ENCODE data around the gene TIAM2.

DNA sequence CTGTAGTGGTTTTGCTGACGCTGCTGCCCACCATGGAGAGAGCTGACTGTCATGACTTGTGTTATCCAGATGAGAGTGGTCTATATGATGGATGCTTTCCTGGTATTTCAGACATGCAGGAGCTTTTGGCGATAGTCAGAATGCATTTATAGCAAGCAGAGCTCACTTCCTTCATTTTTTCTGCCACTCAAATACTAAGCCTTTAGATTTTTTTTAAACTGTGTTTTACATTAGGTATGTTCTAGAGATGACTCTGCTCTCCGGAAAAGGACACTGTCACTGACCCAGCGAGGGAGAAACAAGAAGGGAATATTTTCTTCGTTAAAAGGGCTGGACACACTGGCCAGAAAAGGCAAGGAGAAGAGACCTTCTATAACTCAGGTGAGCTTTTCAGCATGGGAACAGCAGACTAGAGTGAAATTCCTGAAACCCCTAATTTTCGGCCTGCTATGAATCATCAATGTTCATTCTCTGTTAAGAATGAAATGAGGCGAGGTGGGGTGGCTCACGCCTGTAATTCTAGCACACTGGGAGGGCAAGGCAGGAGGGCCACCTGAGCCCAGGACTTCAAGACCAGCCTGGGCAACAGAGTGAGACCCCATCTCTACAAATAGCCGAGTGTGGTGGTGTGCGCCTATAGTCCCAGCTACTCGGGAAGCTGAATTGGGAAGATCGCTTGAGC lies 170.1 kb downstream of the TIAM2 start:
- no peak for TF ChIP-seq CTCF (IDR thresholded peaks at IDR 0.05; ENCODE audit: borderline replicate concordance, extremely low read depth, low read length, poor library complexity, severe bottlenecking)
- no peak for TF ChIP-seq EZH2 (IDR thresholded peaks at IDR 0.05; ENCODE audit: borderline replicate concordance, low read depth, low read length, severe bottlenecking)

All from DND-41 (cell line).